ENCODE data around the gene SORBS2. TPM values are rescaled to one million over a fixed set of nuclear protein-coding genes. Genes with fewer than 3 reads are reported as not detected.

Gene SORBS2
- total and polyA plus RNA-seq, 2 donors (not counting 1 experiment from before 2014, with no cell fraction given): 0.33 to 3.0 TPM

GRCh38 chr4:185758807-185759206 is 53.2 kb downstream of the SORBS2 start:
- H3K27me3 ChIP-seq (ENCODE audit: control insufficient read depth, insufficient read depth, low read length): no peaks in the 10 kb centered on the region
- no peak for DNase-seq (ENCODE audit: low read depth in 2 of 2)
- H3K4me2 ChIP-seq (ENCODE audit: extremely low read depth, insufficient read depth, low read length): no peak overlapping the region
- no peaks in the 10 kb centered on the region for H3K79me2 ChIP-seq (ENCODE audit: control insufficient read depth, insufficient read depth, low read length)
- H3K9me3 ChIP-seq (ENCODE audit: control insufficient read depth, insufficient read depth, low read depth, low read length): no peaks in the 10 kb centered on the region
- no peaks in the 10 kb centered on the region for H3K4me1 ChIP-seq (ENCODE audit: control insufficient read depth, extremely low read depth, insufficient read depth, low read length)
- no peak overlapping the region for H3K9ac ChIP-seq (ENCODE audit: insufficient read depth, low read length)
- H3K27ac ChIP-seq (ENCODE audit: insufficient read depth, low read length): no peak overlapping the region
- TF ChIP-seq EZH2 (IDR thresholded peaks at IDR 0.05; ENCODE audit: low read length, missing control alignments) (no peak), CTCF (conservative IDR thresholded peaks at IDR 0.05 in 1 of 2, IDR thresholded peaks at IDR 0.05 in 1 of 2; ENCODE audit: low read depth in 1 of 2, low read length in 2 of 2) (no peak)
- no peak overlapping the region for H2AFZ ChIP-seq (ENCODE audit: low read length)
- H3K36me3 ChIP-seq (ENCODE audit: control insufficient read depth, insufficient read depth, low read length): no peaks in the 10 kb centered on the region
- H3K4me3 ChIP-seq (replicated peaks in 1 of 4; ENCODE audit: control extremely low read depth in 1 of 4, insufficient read depth in 1 of 4, low read depth in 3 of 4, low read length in 4 of 4): no peak overlapping the region
- H4K20me1 ChIP-seq (ENCODE audit: control insufficient read depth, extremely low read depth, insufficient read depth, low read length): no peaks in the 10 kb centered on the region

- Histone ChIP-seq H3K4me2 (ENCODE audit: extremely low read depth, insufficient read depth, low read length) (no peak overlapping the region), H3K27ac (ENCODE audit: insufficient read depth, low read length) (no peak overlapping the region), H3K4me1 (ENCODE audit: control insufficient read depth, extremely low read depth, insufficient read depth, low read length) (no peaks in the 10 kb centered on the region), H3K36me3 (ENCODE audit: control insufficient read depth, insufficient read depth, low read length) (no peaks in the 10 kb centered on the region), H2AFZ (ENCODE audit: low read length) (no peak overlapping the region), H3K9ac (ENCODE audit: insufficient read depth, low read length) (no peak overlapping the region), H3K4me3 (replicated peaks in 1 of 4; ENCODE audit: control extremely low read depth in 1 of 4, insufficient read depth in 1 of 4, low read depth in 3 of 4, low read length in 4 of 4) (no peak overlapping the region), H4K20me1 (ENCODE audit: control insufficient read depth, extremely low read depth, insufficient read depth, low read length) (no peaks in the 10 kb centered on the region), H3K79me2 (ENCODE audit: control insufficient read depth, insufficient read depth, low read length) (no peaks in the 10 kb centered on the region), H3K9me3 (ENCODE audit: control insufficient read depth, insufficient read depth, low read depth, low read length) (no peaks in the 10 kb centered on the region), H3K27me3 (ENCODE audit: control insufficient read depth, insufficient read depth, low read length) (peaks cover 3% of the 10 kb centered on the region)
- peak in 1 of 2 donors; percentile 24 for DNase-seq (ENCODE audit: low read depth in 2 of 2)
- no peak for TF ChIP-seq CTCF (conservative IDR thresholded peaks at IDR 0.05 in 1 of 2, IDR thresholded peaks at IDR 0.05 in 1 of 2; ENCODE audit: low read depth in 1 of 2, low read length in 2 of 2)
- TF ChIP-seq EZH2 (IDR thresholded peaks at IDR 0.05; ENCODE audit: low read length, missing control alignments): no peak
These were observed 56.5 kb downstream of the SORBS2 start for GRCh38 chr4:185755451-185755850.

GRCh38 chr4:185754961-185755360 is 57.0 kb downstream of the SORBS2 start:
- Histone ChIP-seq H3K4me2 (ENCODE audit: extremely low read depth, insufficient read depth, low read length) (no peak overlapping the region), H3K27me3 (ENCODE audit: control insufficient read depth, insufficient read depth, low read length) (peaks cover 4% of the 10 kb centered on the region), H3K4me3 (replicated peaks in 1 of 4; ENCODE audit: control extremely low read depth in 1 of 4, insufficient read depth in 1 of 4, low read depth in 3 of 4, low read length in 4 of 4) (no peak overlapping the region), H3K27ac (ENCODE audit: insufficient read depth, low read length) (no peak overlapping the region), H3K4me1 (ENCODE audit: control insufficient read depth, extremely low read depth, insufficient read depth, low read length) (no peaks in the 10 kb centered on the region), H3K9me3 (ENCODE audit: control insufficient read depth, insufficient read depth, low read depth, low read length) (no peaks in the 10 kb centered on the region), H4K20me1 (ENCODE audit: control insufficient read depth, extremely low read depth, insufficient read depth, low read length) (no peaks in the 10 kb centered on the region), H3K9ac (ENCODE audit: insufficient read depth, low read length) (no peak overlapping the region), H2AFZ (ENCODE audit: low read length) (no peak overlapping the region), H3K36me3 (ENCODE audit: control insufficient read depth, insufficient read depth, low read length) (no peaks in the 10 kb centered on the region), H3K79me2 (ENCODE audit: control insufficient read depth, insufficient read depth, low read length) (no peaks in the 10 kb centered on the region)
- no peak for DNase-seq (ENCODE audit: low read depth in 2 of 2)
- no peak for TF ChIP-seq EZH2 (IDR thresholded peaks at IDR 0.05; ENCODE audit: low read length, missing control alignments)
- no peak for TF ChIP-seq CTCF (conservative IDR thresholded peaks at IDR 0.05 in 1 of 2, IDR thresholded peaks at IDR 0.05 in 1 of 2; ENCODE audit: low read depth in 1 of 2, low read length in 2 of 2)

Data from fibroblast of lung (primary cell).